ENCODE data around the gene SPATC1L. TPM values are rescaled to one million over a fixed set of nuclear protein-coding genes. Genes with fewer than 3 reads are reported as not detected.

Gene SPATC1L
- total RNA-seq, result 3.8 and 4.7 TPM in 2 replicates

DNA sequence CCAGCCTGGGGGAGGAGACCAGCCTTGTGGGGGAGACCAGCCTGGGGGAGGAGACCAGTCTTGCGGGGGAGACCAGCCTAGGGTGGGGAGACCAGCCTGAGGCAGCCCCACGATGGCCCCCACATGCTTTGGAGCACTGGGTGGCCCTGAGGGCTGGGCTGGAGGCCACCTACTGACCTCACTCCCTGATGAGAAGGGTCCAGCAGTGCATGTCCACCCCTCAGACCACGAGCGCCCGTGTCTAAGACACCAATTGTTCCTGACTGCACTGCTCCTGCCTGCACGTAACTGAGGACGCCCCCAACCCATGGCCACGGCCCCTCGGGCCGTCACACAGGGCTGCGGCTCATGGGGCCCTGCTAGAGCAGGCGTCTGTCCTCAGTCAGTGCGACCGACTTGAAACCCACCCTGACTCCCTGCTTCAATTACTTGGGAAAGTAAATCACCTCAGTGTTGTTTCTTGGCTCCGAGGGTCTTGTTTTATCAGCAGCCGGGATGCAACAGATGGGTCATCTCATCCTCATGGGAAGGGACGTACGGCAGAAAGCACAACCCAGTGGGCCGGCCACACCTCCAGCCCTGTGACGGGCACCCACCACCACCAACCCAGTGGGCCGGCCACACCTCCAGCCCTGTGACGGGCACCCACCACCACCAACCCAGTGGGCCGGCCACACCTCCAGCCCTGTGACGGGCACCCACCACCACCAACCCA is at the start of gene SPATC1L:
TSS of gene SPATC1L (minus strand) at position 550 of the 715 bp plus-strand sequence. CDS start 1,643 bp downstream, outside the sequence.

DNA sequence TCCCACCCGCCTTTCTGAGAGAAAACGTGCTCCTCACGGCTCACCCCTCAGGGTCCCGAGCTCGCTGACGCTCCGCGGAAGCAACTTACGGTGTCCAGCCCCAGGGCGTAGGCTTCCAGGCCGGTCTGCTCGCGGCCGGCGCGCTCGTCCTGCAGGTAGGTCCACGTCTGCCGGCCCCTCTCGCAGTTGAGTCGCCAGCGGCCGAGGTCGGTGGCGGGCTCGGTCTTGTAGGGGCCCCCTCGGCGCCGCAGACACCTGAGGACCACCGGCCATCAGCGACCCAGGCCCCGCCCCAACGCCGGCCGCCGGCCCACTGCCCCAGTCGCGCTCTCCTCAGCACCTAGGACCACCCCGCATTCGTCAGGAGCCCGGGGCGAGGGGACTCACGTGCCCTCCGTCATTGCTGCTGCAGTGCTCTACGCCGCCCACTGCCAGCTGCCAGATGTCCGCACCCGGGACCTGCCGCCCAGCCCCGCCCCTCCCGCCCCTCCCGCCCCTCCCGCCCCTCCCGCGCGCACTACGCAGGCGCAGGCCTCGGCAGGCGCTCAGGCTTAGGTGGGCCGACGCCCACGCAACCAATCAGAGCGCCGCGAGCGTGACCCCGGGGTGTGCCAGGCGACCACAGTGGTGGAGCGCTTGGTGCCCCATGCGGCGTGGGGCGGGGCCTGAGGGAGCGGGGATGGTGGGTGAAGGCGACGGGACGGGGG is 44.2 kb upstream of the SPATC1L start, which contains the start of gene LSS:
TSS of gene LSS (minus strand) at position 430 of the 707 bp plus-strand sequence. CDS start at position 401, 29 bp downstream.

DNA sequence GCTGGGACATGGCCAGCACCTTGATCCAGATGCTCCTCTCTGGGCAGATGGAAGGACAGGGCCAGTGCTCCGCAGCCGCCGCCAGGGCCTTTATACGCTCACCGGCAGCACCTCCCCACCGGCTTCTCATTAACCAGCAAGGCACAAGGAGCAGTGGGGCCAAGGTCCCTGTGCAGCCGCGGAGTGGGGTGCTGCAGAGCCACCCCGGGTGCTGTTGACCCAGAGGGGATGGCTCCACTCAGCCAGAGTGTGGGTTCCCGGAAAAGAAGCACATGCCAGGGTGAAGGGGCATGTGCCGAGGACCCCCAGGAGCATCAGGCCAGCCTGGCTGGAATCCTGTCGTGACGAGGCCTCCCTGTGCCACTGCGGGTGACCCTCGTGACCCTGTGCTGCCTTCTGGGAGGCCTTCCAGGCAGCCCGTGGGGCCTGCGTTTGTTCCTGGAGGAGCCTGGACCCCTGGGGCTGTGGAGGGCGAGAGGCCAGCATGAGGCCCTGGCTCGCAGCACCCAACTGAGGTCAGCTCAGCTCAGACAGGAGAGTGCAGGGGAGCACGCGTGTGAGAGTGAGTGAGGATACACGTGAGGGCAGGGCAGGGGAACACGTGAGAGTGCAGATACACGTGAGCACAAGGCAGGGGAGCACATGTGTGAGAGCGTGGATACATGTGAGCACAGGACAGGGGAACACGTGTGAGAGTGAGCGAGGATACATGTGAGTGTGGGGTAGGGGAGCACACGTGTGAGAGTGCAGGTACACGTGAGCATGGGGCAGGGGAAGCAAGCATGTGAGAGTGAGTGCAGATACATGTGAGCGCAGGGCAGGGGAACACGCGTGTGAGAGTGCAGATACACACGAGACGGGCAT is 28.5 kb downstream of the SPATC1L start, which contains the start of gene FTCD:
TSS of gene FTCD (minus strand) at position 66 of the 864 bp plus-strand sequence. CDS start at position 10, 56 bp downstream.

Other genes starting within 250 kb of the SPATC1L start
- gene COL6A1, start 202.7 kb downstream of the SPATC1L start, total RNA-seq, result 790 and 980 TPM in 2 replicates
- gene COL6A2, start 86.3 kb downstream of the SPATC1L start, total RNA-seq, result 1,217 and 1,284 TPM in 2 replicates
- 0.13 TPM in 1 of 2 replicates, not detected in the other for gene FTCD, start 28.9 kb downstream of the SPATC1L start, total RNA-seq
- gene LSS, start 44.3 kb upstream of the SPATC1L start, total RNA-seq, result 74.1 and 114 TPM in 2 replicates
- 78.2 and 83.1 TPM in 2 replicates for gene MCM3AP, start 101.2 kb upstream of the SPATC1L start, total RNA-seq
- gene YBEY, start 101.9 kb upstream of the SPATC1L start, total RNA-seq, result 11.5 and 14.7 TPM in 2 replicates
- gene C21orf58, start 139.4 kb upstream of the SPATC1L start, total RNA-seq, result 3.4 and 6.2 TPM in 2 replicates
- 26.3 and 26.4 TPM in 2 replicates for gene PCNT, start 139.7 kb upstream of the SPATC1L start, total RNA-seq

All from aortic smooth muscle cell (primary cell).